Measurements from ENCODE around the gene TPX2. TPM values are rescaled to one million over a fixed set of nuclear protein-coding genes. Genes with fewer than 3 reads are reported as not detected.

TPX2 gene
- total RNA-seq, 2 experiments from 2014 or later, result 0.85 to 0.89 TPM

- H3K36me3 ChIP-seq (ENCODE audit: insufficient read depth, low read length), result no peaks in the 10 kb centered on the region
- H3K9me3 ChIP-seq (ENCODE audit: control insufficient read depth in 1 of 2, insufficient read depth in 1 of 2, low read length in 2 of 2), result no peaks in the 10 kb centered on the region
- DNase-seq (no peak), ATAC-seq (ENCODE audit: poor library complexity) (no peak)
- Mint-ChIP-seq H3K27ac (no peak overlapping the region), H3K9me3 (no peaks in the 10 kb centered on the region), H3K4me3 (no peak overlapping the region), H3K36me3 (ENCODE audit: low read depth) (no peaks in the 10 kb centered on the region), H3K27me3 (no peaks in the 10 kb centered on the region), H3K4me1 (ENCODE audit: low read depth) (no peaks in the 10 kb centered on the region)
- H3K4me3 ChIP-seq (ENCODE audit: low read length), result no peak overlapping the region
- no peaks in the 10 kb centered on the region for H3K4me1 ChIP-seq (ENCODE audit: insufficient read depth, low read length)
- H3K27ac ChIP-seq (ENCODE audit: low read depth in 1 of 2, low read length in 2 of 2), result no peak overlapping the region
- TF ChIP-seq, protein P1, sequence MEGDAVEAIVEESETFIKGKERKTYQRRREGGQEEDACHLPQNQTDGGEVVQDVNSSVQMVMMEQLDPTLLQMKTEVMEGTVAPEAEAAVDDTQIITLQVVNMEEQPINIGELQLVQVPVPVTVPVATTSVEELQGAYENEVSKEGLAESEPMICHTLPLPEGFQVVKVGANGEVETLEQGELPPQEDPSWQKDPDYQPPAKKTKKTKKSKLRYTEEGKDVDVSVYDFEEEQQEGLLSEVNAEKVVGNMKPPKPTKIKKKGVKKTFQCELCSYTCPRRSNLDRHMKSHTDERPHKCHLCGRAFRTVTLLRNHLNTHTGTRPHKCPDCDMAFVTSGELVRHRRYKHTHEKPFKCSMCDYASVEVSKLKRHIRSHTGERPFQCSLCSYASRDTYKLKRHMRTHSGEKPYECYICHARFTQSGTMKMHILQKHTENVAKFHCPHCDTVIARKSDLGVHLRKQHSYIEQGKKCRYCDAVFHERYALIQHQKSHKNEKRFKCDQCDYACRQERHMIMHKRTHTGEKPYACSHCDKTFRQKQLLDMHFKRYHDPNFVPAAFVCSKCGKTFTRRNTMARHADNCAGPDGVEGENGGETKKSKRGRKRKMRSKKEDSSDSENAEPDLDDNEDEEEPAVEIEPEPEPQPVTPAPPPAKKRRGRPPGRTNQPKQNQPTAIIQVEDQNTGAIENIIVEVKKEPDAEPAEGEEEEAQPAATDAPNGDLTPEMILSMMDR (IDR thresholded peaks at IDR 0.05), result no peak
- ChIA-PET POLR2A (no interaction called here), CTCF (no interaction called here)
- intact Hi-C loops (cut with DNase I, micrococcal nuclease), result no loop called here
- no peaks in the 10 kb centered on the region for H3K27me3 ChIP-seq (ENCODE audit: control insufficient read depth in 1 of 2, insufficient read depth in 2 of 2, low read length in 2 of 2)
These were observed 51.3 kb downstream of the TPX2 start for GRCh38 chr20:31790401-31790800.

DNA sequence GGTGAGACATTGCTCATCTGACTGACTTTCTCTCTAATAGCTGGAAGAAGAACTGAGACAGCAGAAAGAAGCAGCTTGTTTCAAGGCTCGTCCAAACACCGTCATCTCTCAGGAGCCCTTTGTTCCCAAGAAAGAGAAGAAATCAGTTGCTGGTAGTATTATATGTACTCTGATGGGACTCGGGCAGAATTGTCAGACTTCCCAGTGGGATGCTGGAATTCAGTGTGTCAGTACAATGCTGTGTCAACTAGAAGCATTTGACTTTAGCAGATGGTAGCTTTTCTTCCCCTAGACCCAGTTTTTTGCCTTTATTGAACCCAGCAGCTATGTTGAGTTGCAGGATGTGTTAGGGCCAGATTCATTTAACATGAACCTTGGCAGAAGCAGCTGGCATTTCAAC lies 58.3 kb downstream of the TPX2 start:
- H3K27me3 ChIP-seq (ENCODE audit: control insufficient read depth in 1 of 2, insufficient read depth in 2 of 2, low read length in 2 of 2), result no peaks in the 10 kb centered on the region
- DNase-seq (no peak), ATAC-seq (ENCODE audit: poor library complexity) (no peak)
- no peak overlapping the region for H3K27ac ChIP-seq (ENCODE audit: low read depth in 1 of 2, low read length in 2 of 2)
- H3K9me3 ChIP-seq (ENCODE audit: control insufficient read depth in 1 of 2, insufficient read depth in 1 of 2, low read length in 2 of 2), result no peaks in the 10 kb centered on the region
- H3K9me3 Mint-ChIP-seq, result no peaks in the 10 kb centered on the region
- POLR2A ChIA-PET, result no interaction called here
- no peaks in the 10 kb centered on the region for H3K36me3 Mint-ChIP-seq (ENCODE audit: low read depth)
- TF ChIP-seq, protein P1 (IDR thresholded peaks at IDR 0.05), result no peak
- H3K4me1 ChIP-seq (ENCODE audit: insufficient read depth, low read length), result no peaks in the 10 kb centered on the region
- intact Hi-C loops (cut with DNase I, micrococcal nuclease), result no loop called here
- no peak overlapping the region for H3K4me3 ChIP-seq (ENCODE audit: low read length)
- CTCF ChIA-PET, result interaction anchor here (0.6 kb wide), 1 partner anchor 16 kb away, joined by 3 read pairs; no protein-coding TSS in a partner anchor
- H3K27me3 Mint-ChIP-seq, result no peaks in the 10 kb centered on the region
- H3K36me3 ChIP-seq (ENCODE audit: insufficient read depth, low read length), result no peaks in the 10 kb centered on the region
- H3K4me3 Mint-ChIP-seq, result no peak overlapping the region
- H3K4me1 Mint-ChIP-seq (ENCODE audit: low read depth), result no peaks in the 10 kb centered on the region
- no peak overlapping the region for H3K27ac Mint-ChIP-seq

DNA sequence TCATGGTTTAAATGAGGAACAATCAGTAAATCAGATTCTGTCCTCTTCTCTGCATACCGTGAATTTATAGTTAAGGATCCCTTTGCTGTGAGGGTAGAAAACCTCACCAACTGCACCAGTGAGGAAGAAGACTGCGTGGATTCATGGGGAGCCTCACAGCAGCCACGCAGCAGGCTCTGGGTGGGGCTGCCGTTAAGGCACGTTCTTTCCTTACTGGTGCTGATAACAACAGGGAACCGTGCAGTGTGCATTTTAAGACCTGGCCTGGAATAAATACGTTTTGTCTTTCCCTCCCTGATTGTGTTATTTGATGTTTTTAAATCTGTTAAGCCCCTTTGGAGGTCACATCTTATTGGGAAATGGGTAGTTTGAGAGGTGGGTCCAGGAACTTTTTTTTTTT lies 62.4 kb downstream of the TPX2 start:
- no peak for ATAC-seq (ENCODE audit: poor library complexity)
- H3K27ac Mint-ChIP-seq, result no peak overlapping the region
- CTCF ChIA-PET, result no interaction called here
- no peak overlapping the region for H3K4me3 Mint-ChIP-seq
- no peaks in the 10 kb centered on the region for H3K36me3 Mint-ChIP-seq (ENCODE audit: low read depth)
- POLR2A ChIA-PET, result no interaction called here
- intact Hi-C loops (cut with DNase I, micrococcal nuclease), result no loop called here
- H3K4me1 Mint-ChIP-seq (ENCODE audit: low read depth), result peaks cover 18% of the 10 kb centered on the region
- Histone ChIP-seq H3K27ac (ENCODE audit: low read depth in 1 of 2, low read length in 2 of 2) (no peak overlapping the region), H3K4me1 (ENCODE audit: insufficient read depth, low read length) (peaks cover 5% of the 10 kb centered on the region), H3K4me3 (ENCODE audit: low read length) (no peak overlapping the region), H3K9me3 (ENCODE audit: control insufficient read depth in 1 of 2, insufficient read depth in 1 of 2, low read length in 2 of 2) (no peaks in the 10 kb centered on the region), H3K27me3 (ENCODE audit: control insufficient read depth in 1 of 2, insufficient read depth in 2 of 2, low read length in 2 of 2) (no peaks in the 10 kb centered on the region), H3K36me3 (ENCODE audit: insufficient read depth, low read length) (no peaks in the 10 kb centered on the region)
- H3K9me3 Mint-ChIP-seq, result no peaks in the 10 kb centered on the region
- no peak for DNase-seq
- no peaks in the 10 kb centered on the region for H3K27me3 Mint-ChIP-seq
- TF ChIP-seq, protein P1 (IDR thresholded peaks at IDR 0.05), result no peak

All from CD4-positive, alpha-beta T cell (primary cell).